Activated CD8-positive, alpha-beta memory T cell treated with anti-CD3 and anti-CD28 coated beads, Interleukin-2, amount 50 U/mL, for 24 hours (primary cell): Measurements from ENCODE around the gene CCDC174.

Experiments
- DNase-seq: peaks from one replicate; pipeline ENCODE4 v3.0.0-alpha.2; 2020; ENCODE audit errors: extremely low read depth

The CCDC174 gene

DNA sequence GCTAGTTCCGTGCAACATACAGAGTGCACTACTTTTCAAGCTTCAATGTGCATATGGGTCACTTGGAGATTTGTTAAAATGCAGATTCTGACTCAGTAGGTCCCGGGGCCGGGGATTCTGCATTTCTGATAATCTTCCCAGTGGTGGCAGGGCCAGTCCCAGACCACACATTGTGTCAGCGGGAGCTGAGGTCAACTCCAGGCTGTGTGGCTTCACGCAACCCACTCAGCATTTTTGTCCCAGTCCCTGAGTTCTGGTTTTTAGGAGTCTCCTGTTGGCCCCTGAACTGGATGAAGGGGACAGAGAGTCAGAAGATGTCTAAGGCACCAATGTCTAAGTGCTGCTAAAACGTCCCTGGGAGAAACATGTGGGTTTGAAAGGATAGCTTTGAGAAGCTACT, 26.1 kb upstream of the CCDC174 start:
- no peak for DNase-seq

GRCh38 chr3:14627815-14628214, 23.7 kb upstream of the CCDC174 start:
- no peak for DNase-seq

- DNase-seq = no peak
Observed at GRCh38 chr3:14628406-14628805, 23.2 kb upstream of the CCDC174 start.

- no peak for DNase-seq
Observed at GRCh38 chr3:14630404-14631100, 21.0 kb upstream of the CCDC174 start.

DNA sequence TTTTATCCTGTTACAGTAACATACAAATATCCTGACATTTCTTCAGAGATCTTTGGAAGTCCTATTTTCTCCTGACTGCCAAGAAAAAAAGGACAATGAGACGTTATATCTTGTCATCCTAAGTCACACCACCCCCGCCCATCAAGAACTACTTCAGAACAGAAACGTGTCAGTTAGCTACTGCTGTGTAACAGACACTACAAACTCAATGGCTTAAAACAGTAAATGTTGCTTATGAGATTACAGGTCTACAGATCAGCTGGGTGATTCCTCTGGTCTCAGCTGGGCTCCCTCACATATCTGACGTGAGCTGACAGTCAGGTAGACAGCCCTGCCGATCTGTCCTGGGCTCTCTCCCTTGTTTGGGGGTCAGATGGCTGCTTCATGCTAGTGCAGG, 20.5 kb upstream of the CCDC174 start:
- DNase-seq = no peak

GRCh38 chr3:14631687-14632441, 19.7 kb upstream of the CCDC174 start:
- DNase-seq = no peak

- DNase-seq = no peak
Observed at GRCh38 chr3:14632442-14632930, 19.1 kb upstream of the CCDC174 start.

DNA sequence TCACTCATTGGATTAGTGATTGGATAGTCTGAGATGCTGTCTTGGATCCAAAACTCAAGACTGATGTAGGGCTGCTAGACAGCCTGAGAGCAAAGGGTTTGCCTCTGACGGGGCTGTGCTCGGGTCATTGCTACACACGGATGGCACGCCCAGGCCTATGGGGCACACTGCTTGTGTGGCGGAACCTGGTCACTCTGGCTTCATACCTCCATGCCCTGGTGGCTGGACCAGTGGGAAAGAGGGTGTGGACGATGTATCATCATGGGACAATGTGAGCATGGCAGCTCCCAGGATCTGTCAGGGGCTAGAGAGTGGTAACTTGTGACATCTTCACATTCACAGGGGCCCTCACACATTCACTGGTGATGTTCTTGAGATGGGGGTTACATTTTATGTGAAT, 18.1 kb upstream of the CCDC174 start:
- no peak for DNase-seq

GRCh38 chr3:14633819-14634424, 17.6 kb upstream of the CCDC174 start:
- DNase-seq = peak; percentile 5

DNA sequence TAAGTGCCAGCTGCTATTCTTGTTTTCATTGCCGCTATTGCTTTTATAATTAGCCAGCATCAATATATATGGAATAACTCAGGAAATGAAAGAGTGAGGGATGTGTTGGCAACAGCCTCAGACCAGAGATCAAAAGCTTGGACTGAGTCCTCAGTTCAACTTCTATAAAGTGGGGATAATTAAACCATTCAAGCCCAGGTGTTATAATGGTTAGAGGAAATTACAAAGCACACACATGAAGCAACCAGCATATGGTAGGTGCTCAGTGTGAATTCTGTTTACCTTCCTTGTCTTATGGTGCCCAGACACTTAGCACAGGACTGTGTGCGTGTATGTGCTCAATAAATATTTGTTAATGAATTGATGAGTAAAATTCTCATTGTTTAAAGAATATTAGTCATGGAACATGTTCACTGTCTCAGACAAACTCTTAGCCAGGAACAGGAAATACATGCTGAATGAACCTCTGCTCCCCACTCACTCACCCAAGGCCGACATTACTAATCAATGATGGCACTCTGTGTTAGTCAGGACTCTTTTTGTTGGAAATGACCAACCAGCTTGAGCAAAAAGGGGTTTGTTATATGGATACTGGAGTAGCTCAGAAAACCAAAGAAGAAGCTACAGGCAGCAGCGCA, 16.7 kb upstream of the CCDC174 start:
- DNase-seq = no peak

- no peak for DNase-seq
Observed at GRCh38 chr3:14636496-14637087, 15.0 kb upstream of the CCDC174 start.

DNA sequence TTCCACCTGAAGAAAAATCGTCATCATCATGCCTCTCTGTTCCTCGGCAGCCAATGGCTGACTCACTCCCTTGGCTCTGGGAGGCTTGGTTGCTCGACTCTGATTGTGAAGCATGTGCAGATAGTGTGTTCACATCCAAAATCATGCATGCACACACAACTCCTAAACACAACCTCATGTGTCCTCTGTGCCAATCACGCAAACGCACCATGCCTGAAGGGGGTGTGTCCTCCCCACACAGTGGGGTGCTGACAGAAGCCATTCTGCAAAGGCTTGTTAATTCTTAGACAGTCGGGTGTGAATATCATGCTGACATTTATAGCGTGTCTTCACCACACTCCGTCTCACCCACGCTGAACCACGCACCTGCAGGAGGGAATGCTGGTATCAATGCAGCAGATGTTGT, 11.4 kb upstream of the CCDC174 start:
- DNase-seq = no peak

DNA sequence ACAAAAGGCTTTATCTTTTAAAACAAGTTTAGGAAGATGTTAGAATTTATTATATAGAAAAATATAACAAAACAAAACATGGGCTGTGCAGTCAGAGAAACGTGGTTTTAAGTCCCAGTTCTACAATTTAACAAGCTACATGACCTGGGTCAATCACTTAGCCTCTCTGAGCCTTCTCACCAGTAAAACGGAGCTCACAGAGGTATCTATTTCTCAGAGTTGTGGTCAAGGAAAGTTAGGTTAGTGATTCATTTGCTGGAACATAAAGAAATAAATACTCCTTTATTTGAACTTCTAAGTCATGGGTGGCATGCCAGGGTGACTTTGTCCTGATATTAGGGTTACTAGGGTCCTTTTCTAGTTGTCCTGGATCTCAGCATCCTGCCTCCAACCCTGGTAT, 10.8 kb upstream of the CCDC174 start:
- DNase-seq = no peak

- DNase-seq = no peak
Observed at GRCh38 chr3:14641346-14641745, 10.2 kb upstream of the CCDC174 start.

GRCh38 chr3:14645453-14645852, 6.1 kb upstream of the CCDC174 start:
- no peak for DNase-seq

GRCh38 chr3:14646131-14646573, 5.4 kb upstream of the CCDC174 start:
- no peak for DNase-seq

DNA sequence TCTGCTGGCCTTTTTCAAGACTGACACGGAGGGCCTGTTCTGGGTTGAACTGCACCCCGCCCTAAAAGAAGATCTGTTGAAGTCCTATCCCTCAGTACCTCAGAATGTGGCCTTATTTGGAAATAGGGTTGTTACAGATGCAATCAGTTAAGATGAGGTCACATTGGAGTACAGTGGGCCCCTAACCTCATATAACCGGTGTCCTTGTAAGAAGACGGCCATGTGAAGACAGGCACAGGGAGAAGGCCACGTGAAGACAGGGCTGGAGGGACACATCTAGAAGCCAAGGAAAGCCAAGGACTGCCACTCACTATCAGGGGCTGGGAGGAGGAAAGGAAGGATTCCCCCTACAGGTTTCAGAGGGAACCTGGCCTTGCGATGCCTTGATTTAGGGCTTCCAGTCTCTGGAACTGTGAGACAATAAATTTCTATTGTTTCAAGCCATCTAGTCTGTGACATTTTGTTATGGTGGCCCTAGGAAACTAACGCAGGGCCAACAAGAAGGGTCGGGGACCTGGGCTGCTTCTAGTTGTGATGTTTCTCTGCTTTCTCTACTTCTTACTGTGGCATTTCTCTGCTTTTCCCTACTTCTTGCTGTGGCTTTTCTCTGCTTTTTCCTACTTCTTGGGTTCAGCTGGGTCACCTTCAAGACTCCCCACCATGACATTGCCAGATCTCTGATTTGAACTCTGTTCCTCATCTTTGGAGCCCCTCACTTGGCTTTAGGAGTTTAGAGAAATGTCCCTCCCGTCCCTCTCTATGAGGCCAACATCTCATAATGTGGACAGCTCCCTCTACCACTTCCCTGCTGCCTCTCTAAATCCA, 4.8 kb upstream of the CCDC174 start:
- DNase-seq = no peak

DNA sequence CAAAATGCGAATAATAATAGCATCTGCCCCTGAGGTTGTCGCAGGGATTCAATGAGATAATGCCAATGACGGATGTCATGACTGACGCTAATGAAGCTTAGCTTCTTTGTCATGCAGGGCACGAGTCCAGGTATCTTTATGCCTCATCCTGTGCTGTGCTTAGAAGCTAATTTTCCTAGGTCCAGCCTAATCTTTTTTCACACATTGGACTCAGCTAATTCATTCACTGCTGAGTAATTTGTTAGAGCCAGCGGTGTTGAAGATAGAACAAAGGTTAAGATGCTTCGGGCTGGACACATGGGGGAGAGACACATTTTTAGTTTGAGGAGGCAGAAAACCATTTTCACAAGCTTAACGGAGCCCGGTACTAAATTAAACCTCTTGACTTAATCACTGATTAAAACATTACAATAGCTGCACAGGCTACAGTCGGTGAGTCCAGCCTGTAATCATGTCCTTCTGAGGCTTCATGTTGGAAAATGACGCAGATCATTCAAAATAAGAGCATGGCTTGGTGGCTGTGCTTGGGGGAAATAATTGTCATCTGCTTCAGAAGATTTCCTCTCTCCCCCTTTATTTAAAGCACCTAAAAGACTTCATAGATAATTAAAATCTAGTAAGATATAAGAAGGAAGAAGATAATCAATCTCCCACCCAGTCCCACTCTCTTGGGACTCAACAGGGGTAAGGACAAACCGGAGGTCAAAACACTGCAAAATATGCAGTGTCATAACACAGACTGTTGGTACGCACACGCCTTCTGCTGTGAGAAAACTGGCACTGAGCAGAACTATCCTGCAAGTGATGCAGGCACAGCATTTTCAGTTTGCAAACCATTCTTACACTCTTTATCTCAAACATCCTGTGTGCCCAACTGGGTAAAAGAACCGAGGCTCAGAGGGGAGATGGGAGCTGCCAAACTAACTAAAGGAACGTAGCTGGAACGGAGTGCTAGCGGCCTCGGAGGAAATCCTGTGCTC, 3.3 kb upstream of the CCDC174 start:
- DNase-seq = no peak

DNA sequence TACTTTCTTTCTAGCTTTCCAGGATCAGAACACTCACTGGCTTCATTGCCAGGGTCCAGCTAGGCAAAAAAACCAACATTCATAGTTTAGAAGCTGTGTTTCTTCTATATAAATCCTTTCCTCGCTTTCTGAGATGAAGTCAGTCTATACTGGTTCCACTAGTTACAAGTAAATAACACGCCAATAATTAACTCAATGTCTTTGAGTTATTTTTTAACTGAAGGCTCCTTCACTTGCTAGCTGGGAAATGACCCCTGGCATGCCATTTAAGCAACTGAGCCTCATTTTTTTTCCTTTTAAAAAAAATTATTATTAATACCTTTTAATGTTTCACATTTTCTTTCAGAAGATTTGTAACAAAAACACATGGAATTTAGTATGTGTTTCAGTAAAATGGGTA, 2.1 kb upstream of the CCDC174 start:
- no peak for DNase-seq

DNA sequence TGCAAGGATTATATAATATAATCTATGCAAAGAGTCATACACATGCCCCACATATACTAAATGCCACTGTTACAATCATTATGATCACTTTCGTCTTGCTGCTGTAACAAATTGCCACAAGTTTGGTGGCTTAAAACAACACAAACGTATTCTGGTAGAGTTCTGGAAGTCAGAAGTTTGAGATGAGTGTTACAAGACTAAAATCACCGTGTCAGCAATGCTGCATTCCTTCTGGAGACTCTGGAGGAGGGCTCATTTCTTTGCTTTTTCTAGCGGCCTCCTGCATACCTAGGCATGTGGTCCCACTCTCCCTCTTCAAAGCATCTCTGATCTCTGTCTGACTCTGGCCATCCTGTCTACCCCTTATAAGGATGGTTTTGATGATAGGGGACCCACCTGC, 1.4 kb upstream of the CCDC174 start:
- DNase-seq = no peak
